ENCODE data around the gene UGGT1.
A peak's percentile ranks its signal among the peaks of the same experiment; 100 is the strongest.

UGGT1 gene

DNA sequence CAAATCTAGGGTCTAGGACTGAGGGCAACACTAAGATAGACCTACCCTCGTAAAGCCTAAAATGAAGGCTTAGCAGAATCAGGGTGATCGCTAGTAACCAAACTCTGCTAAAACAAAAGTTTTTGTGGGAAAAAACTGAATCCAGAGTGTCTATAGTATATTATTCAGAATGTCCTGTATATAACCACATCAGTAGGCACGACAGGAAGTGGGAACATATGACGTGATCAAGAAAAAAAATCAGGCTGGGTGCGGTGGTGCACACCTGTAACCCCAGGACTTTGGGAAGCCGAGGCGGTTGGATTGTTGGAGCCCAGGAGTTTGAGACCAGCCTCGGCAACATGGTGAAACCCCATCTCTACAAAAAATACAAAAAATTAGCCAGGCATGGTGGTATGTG lies 106.1 kb downstream of the UGGT1 start:
- Histone ChIP-seq H2BK120ac (ENCODE audit: insufficient read depth, low read length, poor library complexity) (no peak overlapping the region), H3K27ac (ENCODE audit: low read depth, low read length) (no peak overlapping the region), H2BK12ac (ENCODE audit: low read length) (no peak overlapping the region), H3K4me2 (ENCODE audit: low read length) (no peak overlapping the region), H3K9me3 (ENCODE audit: insufficient read depth, low read depth, low read length) (no peaks in the 10 kb centered on the region), H3K79me1 (ENCODE audit: low read length) (no peaks in the 10 kb centered on the region), H3K36me3 (ENCODE audit: control insufficient read depth in 1 of 2, insufficient read depth in 2 of 2, low read length in 2 of 2) (peaks cover 5 to 6% of the 10 kb centered on the region in 2 experiments), H3K4me3 (ENCODE audit: low read depth, low read length) (no peak overlapping the region), H3K4ac (ENCODE audit: low read depth, low read length) (no peak overlapping the region), H3K79me2 (ENCODE audit: control insufficient read depth, insufficient read depth, low read length, poor library complexity) (no peaks in the 10 kb centered on the region), H3K18ac (ENCODE audit: low read length) (no peak overlapping the region), H2AK5ac (ENCODE audit: low read length) (no peak overlapping the region), H4K12ac (ENCODE audit: low read depth, low read length) (no peak overlapping the region), H4K8ac (ENCODE audit: low read depth, low read length) (no peak overlapping the region), H3K9ac (ENCODE audit: low read length) (no peak overlapping the region), H3K27me3 (ENCODE audit: insufficient read depth, low read length) (no peaks in the 10 kb centered on the region), H2BK5ac (ENCODE audit: low read depth, low read length, poor library complexity) (no peak overlapping the region), H2AFZ (ENCODE audit: insufficient read depth, low read length, poor library complexity) (no peak overlapping the region), H3K4me1 (ENCODE audit: control insufficient read depth in 1 of 2, insufficient read depth in 2 of 2, low read length in 2 of 2) (no peaks in the 10 kb centered on the region), H3K14ac (ENCODE audit: low read length) (no peak overlapping the region), H4K91ac (ENCODE audit: low read depth, low read length) (no peak overlapping the region), H3K23ac (ENCODE audit: low read length) (no peak overlapping the region)
- WGBS (ENCODE audit: extremely low coverage, insufficient coverage, insufficient read length): no CpG with 5 or more reads among the region's 8 CpGs
- no peak for DNase-seq

DNA sequence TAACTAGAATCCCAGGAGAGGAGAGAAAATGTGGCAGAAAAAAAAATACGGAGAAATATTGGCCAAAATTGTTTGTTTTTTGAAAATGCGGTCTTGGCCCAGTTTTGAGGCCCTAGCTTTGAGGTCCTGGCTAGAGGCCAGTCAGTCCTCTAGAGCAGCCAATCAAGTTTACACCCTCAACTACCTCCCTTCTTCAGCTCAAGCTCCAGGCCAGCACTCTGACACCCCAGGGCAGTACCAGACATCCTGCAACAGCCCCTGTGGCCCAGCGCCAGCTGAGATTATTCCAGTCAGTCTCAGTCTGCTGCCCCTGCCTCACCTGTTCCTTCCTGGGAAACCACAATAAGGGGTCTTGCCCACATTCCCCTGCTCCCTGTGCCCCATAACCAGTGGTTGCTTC lies 107.7 kb downstream of the UGGT1 start:
- no peak overlapping the region for H2BK12ac ChIP-seq (ENCODE audit: low read length)
- H3K79me2 ChIP-seq (ENCODE audit: control insufficient read depth, insufficient read depth, low read length, poor library complexity): no peaks in the 10 kb centered on the region
- no peaks in the 10 kb centered on the region for H3K9me3 ChIP-seq (ENCODE audit: insufficient read depth, low read depth, low read length)
- no peaks in the 10 kb centered on the region for H3K79me1 ChIP-seq (ENCODE audit: low read length)
- WGBS (ENCODE audit: extremely low coverage, insufficient coverage, insufficient read length): no CpG with 5 or more reads among the region's 3 CpGs
- H4K8ac ChIP-seq (ENCODE audit: low read depth, low read length): no peak overlapping the region
- no peak overlapping the region for H2BK5ac ChIP-seq (ENCODE audit: low read depth, low read length, poor library complexity)
- no peak overlapping the region for H3K4me3 ChIP-seq (ENCODE audit: low read depth, low read length)
- no peak overlapping the region for H3K4ac ChIP-seq (ENCODE audit: low read depth, low read length)
- H2BK120ac ChIP-seq (ENCODE audit: insufficient read depth, low read length, poor library complexity): no peak overlapping the region
- peaks cover 2 to 5% of the 10 kb centered on the region in 2 experiments for H3K36me3 ChIP-seq (ENCODE audit: control insufficient read depth in 1 of 2, insufficient read depth in 2 of 2, low read length in 2 of 2)
- no peak overlapping the region for H4K12ac ChIP-seq (ENCODE audit: low read depth, low read length)
- no peaks in the 10 kb centered on the region for H3K27me3 ChIP-seq (ENCODE audit: insufficient read depth, low read length)
- no peaks in the 10 kb centered on the region for H3K4me1 ChIP-seq (ENCODE audit: control insufficient read depth in 1 of 2, insufficient read depth in 2 of 2, low read length in 2 of 2)
- H3K23ac ChIP-seq (ENCODE audit: low read length): no peak overlapping the region
- no peak overlapping the region for H2AK5ac ChIP-seq (ENCODE audit: low read length)
- H3K27ac ChIP-seq (ENCODE audit: low read depth, low read length): no peak overlapping the region
- H4K91ac ChIP-seq (ENCODE audit: low read depth, low read length): no peak overlapping the region
- H3K18ac ChIP-seq (ENCODE audit: low read length): no peak overlapping the region
- DNase-seq: no peak
- H3K14ac ChIP-seq (ENCODE audit: low read length): no peak overlapping the region
- H2AFZ ChIP-seq (ENCODE audit: insufficient read depth, low read length, poor library complexity): no peak overlapping the region
- no peak overlapping the region for H3K4me2 ChIP-seq (ENCODE audit: low read length)
- H3K9ac ChIP-seq (ENCODE audit: low read length): no peak overlapping the region

DNA sequence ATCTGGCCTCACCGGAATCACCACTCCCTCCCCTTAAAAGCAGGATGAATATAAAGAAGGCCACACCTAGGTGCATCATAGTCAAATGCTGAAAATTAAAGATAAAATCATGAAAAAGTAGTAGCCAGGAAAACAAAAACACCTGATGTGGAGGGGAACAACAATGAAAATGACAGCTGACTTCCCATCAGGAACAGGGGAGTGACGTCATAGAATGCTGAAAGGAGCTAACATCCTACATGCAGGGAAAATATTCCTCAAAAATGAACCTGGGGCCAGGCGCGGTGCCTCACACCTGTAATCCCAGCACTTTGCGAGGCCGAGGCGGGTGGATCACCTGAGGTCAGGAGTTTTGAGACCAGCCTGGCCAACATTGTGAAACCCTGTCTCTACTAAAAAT lies 108.1 kb downstream of the UGGT1 start:
- H3K27ac ChIP-seq (ENCODE audit: low read depth, low read length): no peak overlapping the region
- no peaks in the 10 kb centered on the region for H3K4me1 ChIP-seq (ENCODE audit: control insufficient read depth in 1 of 2, insufficient read depth in 2 of 2, low read length in 2 of 2)
- no peaks in the 10 kb centered on the region for H3K79me1 ChIP-seq (ENCODE audit: low read length)
- peak; percentile 9 to 35 for DNase-seq
- H3K79me2 ChIP-seq (ENCODE audit: control insufficient read depth, insufficient read depth, low read length, poor library complexity): no peaks in the 10 kb centered on the region
- H2BK12ac ChIP-seq (ENCODE audit: low read length): no peak overlapping the region
- H3K18ac ChIP-seq (ENCODE audit: low read length): no peak overlapping the region
- no peak overlapping the region for H2BK120ac ChIP-seq (ENCODE audit: insufficient read depth, low read length, poor library complexity)
- no peaks in the 10 kb centered on the region for H3K27me3 ChIP-seq (ENCODE audit: insufficient read depth, low read length)
- H2AFZ ChIP-seq (ENCODE audit: insufficient read depth, low read length, poor library complexity): no peak overlapping the region
- H4K8ac ChIP-seq (ENCODE audit: low read depth, low read length): no peak overlapping the region
- no peak overlapping the region for H2BK5ac ChIP-seq (ENCODE audit: low read depth, low read length, poor library complexity)
- H3K4me2 ChIP-seq (ENCODE audit: low read length): no peak overlapping the region
- peaks cover 2 to 5% of the 10 kb centered on the region in 2 experiments for H3K36me3 ChIP-seq (ENCODE audit: control insufficient read depth in 1 of 2, insufficient read depth in 2 of 2, low read length in 2 of 2)
- no CpG with 5 or more reads among the region's 7 CpGs for WGBS (ENCODE audit: extremely low coverage, insufficient coverage, insufficient read length)
- no peak overlapping the region for H4K12ac ChIP-seq (ENCODE audit: low read depth, low read length)
- H3K14ac ChIP-seq (ENCODE audit: low read length): no peak overlapping the region
- no peaks in the 10 kb centered on the region for H3K9me3 ChIP-seq (ENCODE audit: insufficient read depth, low read depth, low read length)
- no peak overlapping the region for H4K91ac ChIP-seq (ENCODE audit: low read depth, low read length)
- no peak overlapping the region for H3K4me3 ChIP-seq (ENCODE audit: low read depth, low read length)
- H3K23ac ChIP-seq (ENCODE audit: low read length): no peak overlapping the region
- no peak overlapping the region for H3K9ac ChIP-seq (ENCODE audit: low read length)
- H2AK5ac ChIP-seq (ENCODE audit: low read length): no peak overlapping the region
- no peak overlapping the region for H3K4ac ChIP-seq (ENCODE audit: low read depth, low read length)

DNA sequence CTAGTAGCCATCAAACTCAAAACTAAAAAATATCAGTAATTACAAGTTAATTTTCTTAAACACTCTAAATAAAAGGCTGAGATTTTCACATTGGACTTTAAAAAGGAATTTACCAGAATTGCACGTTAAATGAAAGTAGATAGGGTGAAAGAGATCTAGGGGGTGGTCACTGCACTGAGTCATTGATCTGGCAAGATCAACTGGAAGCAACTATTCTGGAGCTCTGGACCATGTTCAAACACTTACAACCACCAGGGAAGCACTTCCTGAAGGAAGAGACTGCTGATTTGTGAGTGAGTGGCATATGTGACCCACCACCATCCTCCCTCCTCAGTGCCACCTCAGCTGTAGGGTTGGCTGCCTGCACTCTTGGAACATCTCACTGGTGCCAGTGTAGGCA lies 111.8 kb downstream of the UGGT1 start:
- H3K4me2 ChIP-seq (ENCODE audit: low read length): no peak overlapping the region
- no peak overlapping the region for H2BK12ac ChIP-seq (ENCODE audit: low read length)
- H2AFZ ChIP-seq (ENCODE audit: insufficient read depth, low read length, poor library complexity): no peak overlapping the region
- WGBS (ENCODE audit: extremely low coverage, insufficient coverage, insufficient read length): no CpG with 5 or more reads among the region's 1 CpG
- no peak overlapping the region for H2AK5ac ChIP-seq (ENCODE audit: low read length)
- no peak overlapping the region for H3K9ac ChIP-seq (ENCODE audit: low read length)
- peaks cover 8% of the 10 kb centered on the region for H3K9me3 ChIP-seq (ENCODE audit: insufficient read depth, low read depth, low read length)
- H3K79me1 ChIP-seq (ENCODE audit: low read length): no peaks in the 10 kb centered on the region
- H3K4me1 ChIP-seq (ENCODE audit: control insufficient read depth in 1 of 2, insufficient read depth in 2 of 2, low read length in 2 of 2): no peaks in the 10 kb centered on the region
- peaks cover 0 to under 1% of the 10 kb centered on the region in 2 experiments for H3K36me3 ChIP-seq (ENCODE audit: control insufficient read depth in 1 of 2, insufficient read depth in 2 of 2, low read length in 2 of 2)
- H4K12ac ChIP-seq (ENCODE audit: low read depth, low read length): no peak overlapping the region
- no peak overlapping the region for H4K91ac ChIP-seq (ENCODE audit: low read depth, low read length)
- no peak overlapping the region for H3K4ac ChIP-seq (ENCODE audit: low read depth, low read length)
- no peak overlapping the region for H3K23ac ChIP-seq (ENCODE audit: low read length)
- no peaks in the 10 kb centered on the region for H3K79me2 ChIP-seq (ENCODE audit: control insufficient read depth, insufficient read depth, low read length, poor library complexity)
- H2BK120ac ChIP-seq (ENCODE audit: insufficient read depth, low read length, poor library complexity): no peak overlapping the region
- no peak for DNase-seq
- H4K8ac ChIP-seq (ENCODE audit: low read depth, low read length): no peak overlapping the region
- no peak overlapping the region for H3K14ac ChIP-seq (ENCODE audit: low read length)
- no peak overlapping the region for H3K18ac ChIP-seq (ENCODE audit: low read length)
- H3K27me3 ChIP-seq (ENCODE audit: insufficient read depth, low read length): no peaks in the 10 kb centered on the region
- no peak overlapping the region for H3K27ac ChIP-seq (ENCODE audit: low read depth, low read length)
- H3K4me3 ChIP-seq (ENCODE audit: low read depth, low read length): no peak overlapping the region
- no peak overlapping the region for H2BK5ac ChIP-seq (ENCODE audit: low read depth, low read length, poor library complexity)

All from trophoblast cell (in vitro differentiated cells and primary cell).